Astrocyte of the spinal cord (primary cell): ENCODE results near the gene SARS1.

Source experiments
- DNase-seq: peaks from one replicate; pipeline ENCODE4 v3.0.0; 2011; ENCODE audit warnings: low read depth, low spot score
- H3K4me3 ChIP-seq: 2 replicates; pipeline ENCODE4 v1.5.1; 2011; ENCODE audit warnings: low read depth, mild to moderate bottlenecking, low read length, moderate library complexity
- CTCF ChIP-seq: IDR thresholded peaks from 2 replicates; pipeline ENCODE4 v1.5.1; 2012; ENCODE audit warnings: low read depth, mild to moderate bottlenecking, low read length, inconsistent platforms
- in situ Hi-C: cut with HindIII; loops from 2 replicates; pipeline ENCODE4 v1.10.0; 2017; ENCODE audit warnings: low sequenced_read_pairs

Gene SARS1

DNA sequence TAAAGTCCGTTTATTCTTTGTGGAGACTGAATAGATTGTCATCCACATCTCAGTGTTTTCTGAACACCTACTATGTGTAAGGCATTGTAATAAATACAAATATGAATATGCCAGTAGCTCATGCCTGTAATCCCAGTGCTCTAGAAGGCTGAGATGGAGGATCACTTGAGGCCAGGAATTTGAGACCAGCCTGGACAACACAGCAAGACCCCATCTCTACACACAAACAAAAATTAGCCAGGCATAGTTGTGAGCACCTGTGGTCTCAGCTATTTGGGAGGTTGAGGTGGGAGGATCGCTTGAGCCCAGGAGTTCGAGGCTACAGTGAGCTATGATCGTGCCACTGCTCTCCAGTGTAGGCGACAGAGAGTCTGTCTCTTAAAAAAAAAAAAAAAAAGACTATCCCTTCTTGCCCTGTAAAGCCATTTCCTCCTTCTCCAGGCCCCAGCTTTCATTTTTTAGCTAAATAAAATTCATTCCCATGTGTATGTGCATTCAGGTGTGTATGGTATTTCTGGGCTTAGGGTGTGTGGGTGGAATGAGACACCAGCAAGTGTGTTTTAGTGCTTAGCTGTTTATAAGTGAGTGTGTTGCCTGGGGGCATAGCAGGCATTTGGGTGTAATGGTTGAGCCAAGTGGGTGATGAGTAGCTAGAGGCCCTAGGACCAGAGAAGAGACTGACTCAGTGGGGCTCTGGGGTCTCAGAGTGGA, 43.4 kb downstream of the SARS1 start:
- DNase-seq, result no peak
- in situ Hi-C loops, result no loop called here
- no peak for TF ChIP-seq CTCF
- no peak overlapping the region for H3K4me3 ChIP-seq

DNA sequence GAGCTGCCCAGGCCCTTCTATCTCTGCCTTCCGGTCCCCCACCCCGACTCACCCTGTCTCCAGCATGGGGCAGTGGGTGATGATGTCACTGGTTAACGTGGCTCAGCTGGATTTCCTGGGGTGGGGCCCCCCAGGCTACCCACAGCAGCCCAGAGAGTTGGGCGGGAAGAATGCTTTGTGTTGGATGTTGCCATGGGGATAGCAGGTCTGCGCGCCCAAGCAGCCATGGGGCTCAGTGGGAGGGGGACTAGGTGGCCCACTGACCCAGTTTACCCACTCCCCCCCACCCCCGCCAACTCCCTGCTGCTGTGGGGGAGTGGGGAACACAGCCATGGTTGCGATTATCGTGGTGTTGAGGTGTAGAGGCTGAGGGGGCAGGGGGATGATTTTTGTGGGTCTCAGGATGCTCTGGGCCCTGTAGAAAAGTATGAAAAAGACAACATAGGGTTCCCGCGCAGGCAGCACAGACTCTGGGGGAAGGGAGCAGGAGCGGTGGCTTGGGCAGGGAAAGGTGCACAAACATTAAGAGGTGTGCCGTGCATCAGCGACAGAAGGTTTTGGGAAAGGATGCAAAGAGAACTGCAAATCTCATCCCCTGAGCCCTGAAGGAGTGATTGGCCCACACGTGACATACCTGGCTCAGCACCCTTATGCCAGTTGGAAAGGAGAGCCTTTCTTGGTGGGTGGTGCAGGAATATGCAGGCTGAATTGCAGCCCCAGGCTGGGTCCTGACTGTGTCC, 44.1 kb downstream of the SARS1 start:
- in situ Hi-C loops, result no loop called here
- no peak overlapping the region for H3K4me3 ChIP-seq
- DNase-seq, result no peak
- no peak for TF ChIP-seq CTCF

DNA sequence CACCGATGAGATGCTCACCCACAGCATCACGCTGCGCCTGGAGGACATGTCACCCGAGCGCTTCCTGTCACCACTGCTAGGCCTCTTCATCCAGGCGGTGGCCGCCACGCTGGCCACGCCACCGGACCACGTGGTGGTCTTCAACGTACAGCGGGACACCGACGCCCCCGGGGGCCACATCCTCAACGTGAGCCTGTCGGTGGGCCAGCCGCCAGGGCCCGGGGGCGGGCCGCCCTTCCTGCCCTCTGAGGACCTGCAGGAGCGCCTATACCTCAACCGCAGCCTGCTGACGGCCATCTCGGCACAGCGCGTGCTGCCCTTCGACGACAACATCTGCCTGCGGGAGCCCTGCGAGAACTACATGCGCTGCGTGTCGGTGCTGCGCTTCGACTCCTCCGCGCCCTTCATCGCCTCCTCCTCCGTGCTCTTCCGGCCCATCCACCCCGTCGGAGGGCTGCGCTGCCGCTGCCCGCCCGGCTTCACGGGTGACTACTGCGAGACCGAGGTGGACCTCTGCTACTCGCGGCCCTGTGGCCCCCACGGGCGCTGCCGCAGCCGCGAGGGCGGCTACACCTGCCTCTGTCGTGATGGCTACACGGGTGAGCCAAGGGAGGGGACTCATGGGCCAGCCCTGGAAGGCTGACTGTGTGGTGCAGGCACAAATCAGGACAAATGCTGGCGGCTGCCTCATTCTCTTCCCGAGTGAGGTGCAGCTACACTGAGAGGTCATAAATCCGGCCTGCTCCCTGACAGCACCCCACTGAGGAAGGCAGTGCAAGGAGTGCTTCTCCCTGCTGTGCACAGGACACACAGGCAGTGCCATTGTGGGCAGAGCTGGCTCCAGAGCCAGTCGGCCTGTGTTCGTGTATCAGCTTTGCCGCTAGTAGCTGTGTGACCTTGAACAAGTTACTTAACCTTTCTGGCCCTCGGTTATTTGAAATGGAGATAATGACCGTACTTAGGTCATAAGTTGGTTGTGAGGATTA, 45.1 kb downstream of the SARS1 start:
- no peak for TF ChIP-seq CTCF
- in situ Hi-C loops, result no loop called here
- no peak for DNase-seq
- H3K4me3 ChIP-seq, result no peak overlapping the region

- in situ Hi-C loops, result no loop called here
- TF ChIP-seq CTCF, result no peak
- no peak overlapping the region for H3K4me3 ChIP-seq
- DNase-seq, result no peak
Observed at GRCh38 chr1:109259674-109260557, 46.2 kb downstream of the SARS1 start.

DNA sequence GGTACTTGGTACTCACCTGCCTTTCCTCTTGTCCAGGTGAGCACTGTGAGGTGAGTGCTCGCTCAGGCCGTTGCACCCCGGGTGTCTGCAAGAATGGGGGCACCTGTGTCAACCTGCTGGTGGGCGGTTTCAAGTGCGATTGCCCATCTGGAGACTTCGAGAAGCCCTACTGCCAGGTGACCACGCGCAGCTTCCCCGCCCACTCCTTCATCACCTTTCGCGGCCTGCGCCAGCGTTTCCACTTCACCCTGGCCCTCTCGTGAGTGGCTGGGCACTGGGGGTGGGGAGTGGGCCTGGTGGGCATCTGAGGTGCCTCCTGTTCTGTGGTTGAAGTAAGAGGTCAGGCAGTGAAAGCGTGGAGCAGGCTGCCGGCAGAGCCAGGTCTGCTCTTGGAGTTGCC, 47.3 kb downstream of the SARS1 start:
- in situ Hi-C loops, result no loop called here
- no peak for TF ChIP-seq CTCF
- no peak overlapping the region for H3K4me3 ChIP-seq
- no peak for DNase-seq
